H1 (cell line): ENCODE data around the gene RAB38. TPM values are rescaled to one million over a fixed set of nuclear protein-coding genes. Genes with fewer than 3 reads are reported as not detected.

Experiments
- CTCF ChIA-PET: fragments of 300-600 bp; sonication (Branson Sonifier 250); formaldehyde crosslinking; loops from one replicate; lab custom pipeline; 2021; ENCODE audit not compliant: partially characterized antibody; lab: Charles Lee
- POLR2A ChIA-PET: fragments of 300-600 bp; sonication (Branson Sonifier 250); formaldehyde crosslinking; loops from one replicate; lab custom pipeline; 2021; ENCODE audit warnings: inconsistent platforms; ENCODE audit not compliant: partially characterized antibody; lab: Charles Lee
- DNase-seq, 2 experiments: peaks; one replicate each; pipeline versions ENCODE4 v3.0.0 to v3.0.0-alpha.2; 2010 to 2022; ENCODE audit warnings: low spot score in 2 of 2, low read depth in 1 of 2, mixed read lengths in 1 of 2
- FAIRE-seq: peaks from 2 replicates; lab custom pipeline; 2011; peaks lifted over from hg19 to GRCh38; lab: Jason Lieb, UNC
- H2AFZ ChIP-seq: 2 replicates; pipeline ENCODE4 v1.8.1; 2012; ENCODE audit warnings: low read length, inconsistent platforms
- H2AK5ac ChIP-seq: 2 replicates; pipeline ENCODE4 v1.6.1; 2013; ENCODE audit warnings: low read depth, low read length
- H2BK120ac ChIP-seq: replicated peaks from 2 replicates; pipeline ENCODE3; 2013; ENCODE audit warnings: low read depth, low read length, inconsistent platforms
- H2BK12ac ChIP-seq: 2 replicates; pipeline ENCODE4 v1.6.1; 2013; ENCODE audit warnings: low read depth, low read length
- H2BK15ac ChIP-seq: 2 replicates; pipeline ENCODE4 v1.6.1; 2013; ENCODE audit warnings: low read length
- H2BK20ac ChIP-seq: 2 replicates; pipeline ENCODE4 v1.6.1; 2013; ENCODE audit warnings: low read length
- H2BK5ac ChIP-seq: 2 replicates; pipeline ENCODE4 v1.6.1; 2013; ENCODE audit warnings: low read depth, low read length
- H3K14ac ChIP-seq: 2 replicates; pipeline ENCODE4 v1.6.1; 2013; ENCODE audit warnings: inconsistent platforms; ENCODE audit not compliant: insufficient read length
- H3K18ac ChIP-seq: 2 replicates; pipeline ENCODE4 v1.6.1; 2013; ENCODE audit warnings: low read length; ENCODE audit errors: extremely low read depth
- H3K23ac ChIP-seq: 2 replicates; pipeline ENCODE4 v1.6.1; 2013; ENCODE audit warnings: inconsistent platforms; ENCODE audit not compliant: insufficient read length
- H3K23me2 ChIP-seq: 2 replicates; pipeline ENCODE4 v1.6.1; 2013; ENCODE audit warnings: low read depth, low read length
- H3K27ac ChIP-seq: 2 replicates; pipeline ENCODE4 v1.6.1; 2011; ENCODE audit warnings: low read depth, low read length, inconsistent platforms
- H3K27me3 ChIP-seq, 4 experiments: replicated peaks in 1 of 4; 1 replicate in 1 of 4; 2 replicates in 3 of 4; pipeline versions ENCODE4 v1.6.1 to v1.8.1; 2011 to 2013; ENCODE audit warnings: low read length in 3 of 4, mild to moderate bottlenecking in 3 of 4, inconsistent platforms in 2 of 4, mixed read lengths in 2 of 4, moderate library complexity in 1 of 4; ENCODE audit not compliant: control insufficient read depth in 3 of 4, insufficient read depth in 3 of 4; ENCODE audit errors: extremely low read depth in 1 of 4
- H3K36me3 ChIP-seq, 4 experiments: 2 replicates each; pipeline versions ENCODE4 v1.6.1 to v1.8.1; 2011 to 2013; ENCODE audit warnings: mild to moderate bottlenecking in 4 of 4, low read length in 3 of 4, moderate library complexity in 2 of 4, control low read depth in 1 of 4, inconsistent platforms in 1 of 4; ENCODE audit not compliant: insufficient read depth in 4 of 4, control insufficient read depth in 2 of 4
- H3K4ac ChIP-seq: replicated peaks from 2 replicates; pipeline ENCODE3; 2013; ENCODE audit warnings: low read length, low read depth, mixed read lengths, inconsistent platforms; ENCODE audit not compliant: insufficient read length
- H3K4me1 ChIP-seq, 4 experiments: replicated peaks in 1 of 4; 1 replicate in 1 of 4; 2 replicates in 3 of 4; pipeline versions ENCODE4 v1.6.1 to v1.8.1; 2011 to 2013; ENCODE audit warnings: low read length in 3 of 4, inconsistent platforms in 2 of 4, mixed read lengths in 1 of 4; ENCODE audit not compliant: insufficient read depth in 4 of 4, control insufficient read depth in 3 of 4
- H3K4me2 ChIP-seq, 2 experiments: 2 replicates each; pipeline versions ENCODE4 v1.6.1 to v1.8.1; 2011 to 2013; ENCODE audit warnings: low read depth in 2 of 2, low read length in 2 of 2, control low read depth in 1 of 2, inconsistent platforms in 1 of 2, mild to moderate bottlenecking in 1 of 2; ENCODE audit not compliant: insufficient read depth in 1 of 2
- H3K4me3 ChIP-seq, 4 experiments: fragments of 200-600, 300-600 bp in 1 of 4; sonication (generic), shearing (Covaris generic), sonication (Bioruptor Twin) in 1 of 4; 2 replicates each; pipeline versions ENCODE4 v1.5.1 to v1.8.1; 2011 to 2016; ENCODE audit warnings: low read length in 4 of 4, low read depth in 3 of 4, control low read depth in 2 of 4, inconsistent platforms in 2 of 4, mild to moderate bottlenecking in 2 of 4, mixed read lengths in 1 of 4, moderate library complexity in 1 of 4; ENCODE audit not compliant: insufficient read depth in 2 of 4; ENCODE audit errors: extremely low read depth in 1 of 4
- H3K56ac ChIP-seq: replicated peaks from 2 replicates; pipeline ENCODE3; 2013; ENCODE audit warnings: low read depth, mild to moderate bottlenecking, mixed read lengths, low read length, inconsistent platforms; ENCODE audit not compliant: insufficient read length
- H3K79me1 ChIP-seq: 2 replicates; pipeline ENCODE4 v1.6.1; 2013; ENCODE audit warnings: low read depth, low read length, control low read depth
- H3K79me2 ChIP-seq, 2 experiments: 2 replicates each; pipeline versions ENCODE4 v1.6.1 to v1.8.1; 2012 to 2013; ENCODE audit warnings: low read length in 2 of 2, mild to moderate bottlenecking in 2 of 2, inconsistent platforms in 1 of 2; ENCODE audit not compliant: insufficient read depth in 2 of 2, control insufficient read depth in 1 of 2
- H3K9ac ChIP-seq, 4 experiments: replicated peaks in 1 of 4; 1 replicate in 1 of 4; 2 replicates in 3 of 4; pipeline versions ENCODE4 v1.6.1 to v1.8.1; 2011 to 2013; ENCODE audit warnings: low read depth in 3 of 4, low read length in 3 of 4, control low read depth in 2 of 4, mild to moderate bottlenecking in 2 of 4, moderate library complexity in 2 of 4, inconsistent platforms in 1 of 4; ENCODE audit errors: extremely low read depth in 1 of 4
- H3K9me3 ChIP-seq, 2 experiments: 2 replicates each; pipeline versions ENCODE4 v1.6.1 to v1.8.1; 2012 to 2013; ENCODE audit warnings: mild to moderate bottlenecking in 2 of 2, moderate library complexity in 2 of 2, control low read depth in 1 of 2, inconsistent platforms in 1 of 2, low read depth in 1 of 2, low read length in 1 of 2, mixed read lengths in 1 of 2; ENCODE audit not compliant: insufficient read depth in 2 of 2
- H4K20me1 ChIP-seq, 2 experiments: replicated peaks in 1 of 2; 2 replicates each; pipeline versions ENCODE3 to v1.8.1; 2011 to 2013; ENCODE audit warnings: inconsistent platforms in 2 of 2, low read length in 2 of 2, mild to moderate bottlenecking in 1 of 2; ENCODE audit not compliant: insufficient read depth in 2 of 2, control insufficient read depth in 1 of 2
- H4K5ac ChIP-seq: 2 replicates; pipeline ENCODE4 v1.6.1; 2013; ENCODE audit warnings: low read length, low read depth, mixed read lengths, inconsistent platforms; ENCODE audit not compliant: insufficient read length
- H4K8ac ChIP-seq: 2 replicates; pipeline ENCODE4 v1.8.0; 2013; ENCODE audit warnings: mild to moderate bottlenecking, moderate library complexity, low read length, inconsistent platforms; ENCODE audit not compliant: insufficient read depth; ENCODE audit errors: extremely low read depth
- H4K91ac ChIP-seq: replicated peaks from 2 replicates; pipeline ENCODE3; 2013; ENCODE audit warnings: low read length, mixed read lengths, inconsistent platforms; ENCODE audit not compliant: insufficient read length
- WGBS, 2 experiments: shearing (Covaris generic) in 1 of 2; methylation state at CpG; one replicate each; pipeline versions ENCODE4 v1.1.6 to v1.1.7; 2013 to 2015; ENCODE audit warnings: low lambda C conversion rate in 2 of 2, mixed read lengths in 2 of 2, inconsistent platforms in 1 of 2, low coverage in 1 of 2, missing lambda C conversion rate in 1 of 2; ENCODE audit not compliant: insufficient replicate concordance in 2 of 2, insufficient coverage in 1 of 2, insufficient read length in 1 of 2; ENCODE audit errors: extremely low coverage in 1 of 2, missing lambda C conversion rate in 1 of 2; 5-methylcytosine and 5-hydroxymethylcytosine counted together
- polyA plus RNA-seq, 7 experiments: library from polyadenylated mRNA; depleted of rRNA in 3 of 7; stranded (reverse) in 5 of 7; unstranded in 2 of 7; fragments of >200 nt in 5 of 7; fragments of 200-250 nt in 2 of 7; gene quantifications; 1 replicate in 5 of 7; 2 replicates in 1 of 7; 4 replicates in 1 of 7; pipeline versions ENCODE4 v1.2.1 to v1.2.3, GENCODE V29; 2011 to 2013; ENCODE audit warnings: missing spikeins in 2 of 7, mixed read lengths in 2 of 7
- total RNA-seq: library from RNA; stranded (reverse); fragmentation: NEBNext Ultra II Directional; extraction: Animal tissue kit (Norgen Biotek cat#: 25700); gene quantifications from 2 replicates; pipeline ENCODE4 v1.2.1, GENCODE V29; 2021

Gene RAB38
- total and polyA plus RNA-seq, 2 of the 8 experiments (the other 6 are each of a cell fraction or from before 2014, with no cell fraction given): 15.4 to 16.5 TPM

DNA sequence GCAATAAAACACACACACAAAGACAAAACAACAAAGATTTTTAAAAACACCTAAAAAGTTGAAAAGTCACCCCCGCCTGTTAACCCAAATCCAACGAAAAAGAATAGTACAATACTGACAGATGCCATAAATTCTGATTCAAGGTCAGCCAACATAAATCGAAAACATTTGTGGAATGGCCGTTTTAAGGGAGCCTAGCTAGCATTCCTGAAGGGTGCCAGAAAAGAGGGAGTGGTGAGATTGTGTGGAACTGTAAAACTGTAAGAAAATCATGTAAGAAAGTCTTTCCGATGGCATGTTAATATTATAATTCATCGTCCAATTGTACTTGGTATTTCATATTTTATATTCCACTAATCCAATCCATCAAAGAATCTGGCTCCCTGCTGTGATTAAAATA is 75.1 kb downstream of the RAB38 start:
- Histone ChIP-seq H4K91ac (no peak overlapping the region), H3K27me3 (no peaks in the 10 kb centered on the region), H3K18ac (no peak overlapping the region), H3K9me3 (no peaks in the 10 kb centered on the region), H3K56ac (no peak overlapping the region), H4K8ac (no peak overlapping the region), H3K4me1 (peaks cover 0 to 5% (median 0%) of the 10 kb centered on the region in 4 experiments; a peak in 2 of 7 replicates), H2BK20ac (no peak overlapping the region), H3K9ac (no peak overlapping the region), H3K14ac (no peak overlapping the region), H3K4me2 (no peak overlapping the region), H4K20me1 (no peaks in the 10 kb centered on the region), H3K36me3 (no peaks in the 10 kb centered on the region), H2BK12ac (no peak overlapping the region), H3K27ac (no peak overlapping the region), H3K79me2 (no peaks in the 10 kb centered on the region), H2BK5ac (no peak overlapping the region), H3K23ac (no peak overlapping the region), H3K79me1 (no peaks in the 10 kb centered on the region), H2AK5ac (no peak overlapping the region), H2BK15ac (no peak overlapping the region), H3K23me2 (no peaks in the 10 kb centered on the region), H3K4me3 (no peak overlapping the region), H2BK120ac (no peak overlapping the region), H4K5ac (no peak overlapping the region), H3K4ac (no peak overlapping the region), H2AFZ (no peak overlapping the region)
- ChIA-PET POLR2A (no interaction called here), CTCF (no interaction called here)
- no peak for FAIRE-seq
- DNase-seq: no peak
- 90% methylated on average over 6 of the region's 6 CpGs; no CpG with 5 or more reads in 1 of the 2 experiments for WGBS, 2 experiments
